ENCODE data around the gene TNFRSF12A.

The TNFRSF12A gene

GRCh38 chr16:3027489-3027795 lies 7.3 kb downstream of the TNFRSF12A start:
- DNase-seq = no peak

- peak; percentile 0 for DNase-seq
Measured at GRCh38 chr16:3027983-3028715, 8.0 kb downstream of the TNFRSF12A start.

GRCh38 chr16:3028716-3029319 lies 8.7 kb downstream of the TNFRSF12A start:
- no peak for DNase-seq

GRCh38 chr16:3029491-3030221 lies 9.5 kb downstream of the TNFRSF12A start:
- DNase-seq = no peak

GRCh38 chr16:3030222-3031212 lies 10.3 kb downstream of the TNFRSF12A start:
- no peak for DNase-seq

GRCh38 chr16:3032624-3033023 lies 12.5 kb downstream of the TNFRSF12A start:
- DNase-seq = no peak

GRCh38 chr16:3035289-3035971 lies 15.3 kb downstream of the TNFRSF12A start:
- no peak for DNase-seq

GRCh38 chr16:3035972-3036725 lies 16.0 kb downstream of the TNFRSF12A start:
- DNase-seq = no peak

GRCh38 chr16:3036726-3037315 lies 16.7 kb downstream of the TNFRSF12A start, which contains the start of gene BICDL2:
BICDL2 (minus strand) TSS chr16:3036944; CDS start chr16:3035496, 1,448 bp downstream.
- no peak for DNase-seq

- no peak for DNase-seq
Measured at GRCh38 chr16:3038256-3038655, 18.1 kb downstream of the TNFRSF12A start.

GRCh38 chr16:3038896-3039295 lies 18.7 kb downstream of the TNFRSF12A start:
- DNase-seq = no peak

GRCh38 chr16:3042376-3042775 lies 22.2 kb downstream of the TNFRSF12A start:
- DNase-seq = no peak

GRCh38 chr16:3044708-3045107 lies 24.5 kb downstream of the TNFRSF12A start:
- DNase-seq = no peak

GRCh38 chr16:3045758-3046640 lies 25.8 kb downstream of the TNFRSF12A start, which contains the start of gene MMP25:
MMP25 (plus strand) TSS chr16:3046561; CDS start chr16:3046918, 357 bp downstream.
- no peak for DNase-seq

GRCh38 chr16:3046641-3047386 lies 26.6 kb downstream of the TNFRSF12A start:
- no peak for DNase-seq

GRCh38 chr16:3047387-3047720 lies 27.2 kb downstream of the TNFRSF12A start:
- no peak for DNase-seq

- no peak for DNase-seq
Measured at GRCh38 chr16:3049921-3050481, 29.8 kb downstream of the TNFRSF12A start.

GRCh38 chr16:3050487-3050886 lies 30.3 kb downstream of the TNFRSF12A start:
- DNase-seq = no peak

- DNase-seq = no peak
Measured at GRCh38 chr16:3051009-3051408, 30.8 kb downstream of the TNFRSF12A start.
